Colonic mucosa (tissue), 4 donors: Measurements from ENCODE around the gene FHAD1. TPM values are rescaled to one million over a fixed set of nuclear protein-coding genes. Genes with fewer than 3 reads are reported as not detected.
"Not testable (repeated sequence)": the region's sequence is repeated elsewhere in the genome, so short reads cannot be mapped to it uniquely, and the experiment has no call there.

Source experiments
- DNase-seq: peaks from one replicate; pipeline ENCODE4 v3.0.0-alpha.2; 2020
- H3K27ac ChIP-seq: fragments of 200-600 bp; one replicate; pipeline ENCODE4 v1.8.0; 2021
- H3K27me3 ChIP-seq: fragments of 200-600 bp; one replicate; pipeline ENCODE4 v1.8.0; 2021
- H3K36me3 ChIP-seq: fragments of 200-600 bp; one replicate; pipeline ENCODE4 v1.8.0; 2021
- H3K4me1 ChIP-seq: fragments of 200-600 bp; one replicate; pipeline ENCODE4 v1.8.0; 2021; ENCODE audit warnings: mild to moderate bottlenecking
- H3K4me3 ChIP-seq: fragments of 200-600 bp; one replicate; pipeline ENCODE4 v1.8.0; 2021
- H3K9ac ChIP-seq, 2 donors: one replicate each; pipeline ENCODE4 v1.7.0; 2013; ENCODE audit warnings: control low read depth in 2 of 2, low read depth in 2 of 2, low read length in 2 of 2
- H3K9me3 ChIP-seq: fragments of 200-600 bp; one replicate; pipeline ENCODE4 v1.8.0; 2021
- intact Hi-C: fragments of 100-400 bp; cut with DNase I; formaldehyde crosslinking; loops from one replicate; pipeline ENCODE4 v1.14.1; 2022
- total RNA-seq, 2 donors: library from RNA; stranded (reverse); fragmentation: NEBNext Ultra II Directional in 1 of 2; extraction: Animal tissue kit (Norgen Biotek cat#: 25700) in 1 of 2; gene quantifications; one replicate each; pipeline ENCODE4 v1.2.1, GENCODE V29; 2021
- TF ChIP-seq, protein P1 (sequence below): fragments of 200-600 bp; IDR thresholded peaks from one replicate; pipeline ENCODE4 v1.8.0; 2022; ENCODE audit warnings: antibody characterized with exemption, mild to moderate bottlenecking
- donor health status: healthy.
- donor health status: DM: no; HTN: no; CAD: no.
- donor health status: DM: no; HTN: no; CAD: no.

Gene FHAD1
- total RNA-seq, 2 donors from 2014 or later: 1.5 to 1.8 TPM

DNA sequence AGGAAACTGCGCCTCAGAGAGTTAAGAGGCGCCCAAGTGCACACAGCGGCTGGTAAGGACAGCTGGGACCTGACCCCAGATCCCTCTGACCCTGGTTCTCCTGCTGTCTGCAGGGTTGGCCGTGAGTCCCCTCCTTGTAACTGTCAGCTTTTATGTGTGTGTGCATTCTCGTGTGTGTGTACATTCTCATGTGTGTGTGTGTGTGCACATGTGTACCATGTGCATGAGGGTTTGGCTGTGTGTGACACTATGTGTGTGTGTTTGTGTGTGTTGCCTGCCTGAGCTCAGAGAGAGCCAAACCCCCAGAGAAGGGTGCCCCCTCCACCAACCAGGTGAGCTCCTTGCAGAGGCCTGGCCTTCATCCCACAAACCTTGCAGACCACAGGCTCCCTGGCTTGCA is 136.8 kb downstream of the FHAD1 start:
- intact Hi-C loops: no loop called here
- H3K4me3 ChIP-seq: no peak overlapping the region

GRCh38 chr1:15384301-15384901 is 137.4 kb downstream of the FHAD1 start:
- Histone ChIP-seq H3K27me3 (no peaks in the 10 kb centered on the region), H3K4me3 (no peak overlapping the region), H3K9ac (no peak overlapping the region), H3K36me3 (no peaks in the 10 kb centered on the region), H3K27ac (no peak overlapping the region), H3K9me3 (no peaks in the 10 kb centered on the region), H3K4me1 (no peaks in the 10 kb centered on the region)
- DNase-seq: no peak
- TF ChIP-seq, protein P1, sequence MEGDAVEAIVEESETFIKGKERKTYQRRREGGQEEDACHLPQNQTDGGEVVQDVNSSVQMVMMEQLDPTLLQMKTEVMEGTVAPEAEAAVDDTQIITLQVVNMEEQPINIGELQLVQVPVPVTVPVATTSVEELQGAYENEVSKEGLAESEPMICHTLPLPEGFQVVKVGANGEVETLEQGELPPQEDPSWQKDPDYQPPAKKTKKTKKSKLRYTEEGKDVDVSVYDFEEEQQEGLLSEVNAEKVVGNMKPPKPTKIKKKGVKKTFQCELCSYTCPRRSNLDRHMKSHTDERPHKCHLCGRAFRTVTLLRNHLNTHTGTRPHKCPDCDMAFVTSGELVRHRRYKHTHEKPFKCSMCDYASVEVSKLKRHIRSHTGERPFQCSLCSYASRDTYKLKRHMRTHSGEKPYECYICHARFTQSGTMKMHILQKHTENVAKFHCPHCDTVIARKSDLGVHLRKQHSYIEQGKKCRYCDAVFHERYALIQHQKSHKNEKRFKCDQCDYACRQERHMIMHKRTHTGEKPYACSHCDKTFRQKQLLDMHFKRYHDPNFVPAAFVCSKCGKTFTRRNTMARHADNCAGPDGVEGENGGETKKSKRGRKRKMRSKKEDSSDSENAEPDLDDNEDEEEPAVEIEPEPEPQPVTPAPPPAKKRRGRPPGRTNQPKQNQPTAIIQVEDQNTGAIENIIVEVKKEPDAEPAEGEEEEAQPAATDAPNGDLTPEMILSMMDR: no peak
- intact Hi-C loops: no loop called here

More for the DNA sequence above, 136.8 kb downstream of the FHAD1 start:
- H3K27me3 ChIP-seq: no peaks in the 10 kb centered on the region
- no peak overlapping the region for H3K27ac ChIP-seq
- TF ChIP-seq, protein P1: no peak
- H3K36me3 ChIP-seq: no peaks in the 10 kb centered on the region
- DNase-seq: no peak
- H3K9ac ChIP-seq: no peak overlapping the region
- no peaks in the 10 kb centered on the region for H3K4me1 ChIP-seq
- H3K9me3 ChIP-seq: no peaks in the 10 kb centered on the region

- intact Hi-C loops: no loop called here
- H3K4me1 ChIP-seq: no peaks in the 10 kb centered on the region
- no peak overlapping the region for H3K9ac ChIP-seq
- no peak for DNase-seq
- H3K4me3 ChIP-seq: no peak overlapping the region
- no peaks in the 10 kb centered on the region for H3K36me3 ChIP-seq
- TF ChIP-seq, protein P1: no peak
- no peaks in the 10 kb centered on the region for H3K9me3 ChIP-seq
- no peak overlapping the region for H3K27ac ChIP-seq
- H3K27me3 ChIP-seq: no peaks in the 10 kb centered on the region
Observed at GRCh38 chr1:15385420-15385819, 138.4 kb downstream of the FHAD1 start.

- no peaks in the 10 kb centered on the region for H3K9me3 ChIP-seq
- H3K27ac ChIP-seq: no peak overlapping the region
- no peak overlapping the region for H3K4me3 ChIP-seq
- H3K36me3 ChIP-seq: no peaks in the 10 kb centered on the region
- no peaks in the 10 kb centered on the region for H3K27me3 ChIP-seq
- H3K4me1 ChIP-seq: no peaks in the 10 kb centered on the region
- intact Hi-C loops: no loop called here
- TF ChIP-seq, protein P1: no peak
- no peak for DNase-seq
- H3K9ac ChIP-seq: no peak overlapping the region
Observed at GRCh38 chr1:15386164-15386749, 139.2 kb downstream of the FHAD1 start.

GRCh38 chr1:15388201-15388880 is 141.3 kb downstream of the FHAD1 start:
- intact Hi-C loops: no loop called here
- no peaks in the 10 kb centered on the region for H3K27me3 ChIP-seq

GRCh38 chr1:15389828-15390227 is 142.8 kb downstream of the FHAD1 start:
- H3K36me3 ChIP-seq, H3K27ac ChIP-seq, H3K4me1 ChIP-seq, H3K27me3 ChIP-seq, H3K4me3 ChIP-seq, intact Hi-C loops, H3K9me3 ChIP-seq, DNase-seq, H3K9ac ChIP-seq: not testable (repeated sequence)

More at GRCh38 chr1:15388201-15388880, 141.3 kb downstream of the FHAD1 start:
- no peak for DNase-seq
- H3K4me3 ChIP-seq: no peak overlapping the region
- H3K27ac ChIP-seq: no peak overlapping the region
- TF ChIP-seq, protein P1: no peak
- no peak overlapping the region for H3K9ac ChIP-seq
- no peaks in the 10 kb centered on the region for H3K9me3 ChIP-seq
- H3K4me1 ChIP-seq: no peaks in the 10 kb centered on the region
- H3K36me3 ChIP-seq: no peaks in the 10 kb centered on the region
